ENCODE data around the gene IBTK.

GRCh38 chr6:82270881-82271635, 23.5 kb upstream of the IBTK start:
- TF ChIP-seq CTCF (IDR thresholded peaks at IDR 0.05; ENCODE audit: insufficient read depth, low read length, poor library complexity, severe bottlenecking) (peak; percentile 39), EZH2phosphoT487 (conservative IDR thresholded peaks at IDR 0.05; ENCODE audit: low read length) (no peak)
